Adrenal gland (tissue), 12 donors: ENCODE data around the gene ANXA4. TPM values are rescaled to one million over a fixed set of nuclear protein-coding genes. Genes with fewer than 3 reads are reported as not detected.
A peak's percentile ranks its signal among the peaks of the same experiment; 100 is the strongest.

Experiments used
- DNase-seq, 7 donors: peaks; one replicate each; pipeline ENCODE4 v3.0.0-alpha.2; 2019 to 2020
- H3K27ac ChIP-seq, 5 donors: fragments of 200-600 bp; sonication (generic) in 4 of 5; 1 replicate in 3 of 5; 2 replicates in 2 of 5; pipeline versions ENCODE4 v1.5.1 to v1.8.0; 2016 to 2020; ENCODE audit warnings: mild to moderate bottlenecking in 1 of 5
- H3K27me3 ChIP-seq: fragments of 200-600 bp; 2 replicates; pipeline ENCODE4 v1.8.0; 2021
- H3K36me3 ChIP-seq, 2 donors: fragments of 200-600 bp; replicated peaks in 1 of 2; 1 replicate in 1 of 2; 2 replicates in 1 of 2; pipeline versions ENCODE4 v1.5.1 to v1.8.0; 2018 to 2022
- H3K4me1 ChIP-seq, 2 donors: fragments of 200-600 bp; replicated peaks in 1 of 2; 1 replicate in 1 of 2; 2 replicates in 1 of 2; pipeline versions ENCODE4 v1.5.1 to v1.8.0; 2018 to 2021
- H3K4me3 ChIP-seq, 4 donors: fragments of 200-600 bp; sonication (generic) in 3 of 4; one replicate each; pipeline ENCODE4 v1.5.1; 2016 to 2018
- H3K9me3 ChIP-seq, 3 donors: fragments of 200-600 bp; sonication (generic) in 1 of 3; replicated peaks in 1 of 3; 1 replicate in 2 of 3; 2 replicates in 1 of 3; pipeline versions ENCODE4 v1.5.1 to v1.8.0; 2016 to 2021
- POLR2A ChIP-seq, 2 donors: fragments of 450-650 bp; IDR thresholded peaks; one replicate each; pipeline ENCODE4 v1.6.1; 2017; ENCODE audit warnings: antibody characterized with exemption in 2 of 2, mild to moderate bottlenecking in 2 of 2, moderate library complexity in 1 of 2
- WGBS, 4 donors: extraction: QIAGEN DNeasy Blood & Tissue Kit in 2 of 4; methylation state at CpG; one replicate each; pipeline versions ENCODE4 v1.1.5 to v1.1.7; 2013 to 2017; 5-methylcytosine and 5-hydroxymethylcytosine counted together
- intact Hi-C, 2 donors: fragments of 100-400 bp; cut with DNase I; formaldehyde crosslinking; loops; one replicate each; pipeline versions ENCODE4 v1.14.1 to v1.15.0; 2022 to 2023
- polyA plus RNA-seq, 3 donors: library from polyadenylated mRNA; stranded (reverse); fragments of 200-250 nt in 2 of 3; fragments of 350-450 nt in 1 of 3; fragmentation: Illumina TruSeq in 1 of 3; extraction: RNeasy Lipid Tissue Mini Kit (QIAGEN cat#74804) in 1 of 3; gene quantifications; one replicate each; pipeline ENCODE4 v1.2.3, GENCODE V29; 2013 to 2014
- total RNA-seq, 9 donors: library from RNA; depleted of rRNA in 4 of 9; stranded (reverse); fragments of >200 nt in 4 of 9; fragments of 120-200 nt in 1 of 9; fragmentation: NEBNext Ultra II Directional in 1 of 9; extraction: Animal tissue kit (Norgen Biotek cat#: 25700) in 1 of 9; gene quantifications; one replicate each; pipeline versions ENCODE4 v1.1.0 to v1.2.4, GENCODE V29; 2013 to 2023
- TF ChIP-seq, protein P1 (sequence below), 6 experiments: fragments of 450-650 bp in 4 of 6; fragments of 200-600 bp in 2 of 6; sonication (generic) in 1 of 6; IDR thresholded peaks; 1 replicate in 5 of 6; 2 replicates in 1 of 6; pipeline versions ENCODE4 v1.5.1 to v1.8.0; 2016 to 2021; ENCODE audit warnings: antibody characterized with exemption in 6 of 6, mild to moderate bottlenecking in 2 of 6, moderate library complexity in 1 of 6
- donor health status: healthy with polysubstance abuse.
- donor health status: Bipolar disorder and iron deficiency.
- donor health status: DM: yes; HTN: yes; CAD: no.
- donor health status: DM: no; HTN: no; CAD: no.
- donor health status: DM: no; HTN: no; CAD: no.
- donor health status: DM: yes; HTN: yes; CAD: no.

The ANXA4 gene
- total and polyA plus RNA-seq, 12 donors = 20.6 to 57.4 (median 33.1) TPM

DNA sequence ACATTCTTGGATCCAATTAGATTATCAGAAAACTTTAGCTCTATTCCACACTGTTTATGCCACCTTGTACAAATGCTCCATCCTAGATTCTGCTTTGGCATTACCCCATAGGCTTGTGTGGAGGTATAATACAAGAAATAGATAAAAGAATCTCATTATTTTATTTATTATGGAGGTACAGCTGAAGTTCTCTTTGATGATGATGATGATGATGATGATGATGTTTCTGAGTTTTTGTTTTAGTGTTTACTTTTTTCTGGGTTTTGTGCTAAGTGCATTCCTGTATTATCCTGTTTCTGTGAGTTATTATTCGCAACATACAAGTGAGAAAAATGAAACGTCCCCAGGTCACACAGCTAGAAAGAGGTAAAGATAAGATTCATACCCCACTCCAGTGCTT lies 43.4 kb downstream of the ANXA4 start:
- H3K27me3 ChIP-seq = no peaks in the 10 kb centered on the region
- H3K4me3 ChIP-seq = no peak overlapping the region
- H3K9me3 ChIP-seq = no peaks in the 10 kb centered on the region
- 85 to 100% (median 93%) methylated on average over 2 of the region's 2 CpGs for WGBS, 4 donors
- H3K4me1 ChIP-seq = peaks cover 0 to 18% of the 10 kb centered on the region in 2 donors
- no peak for DNase-seq
- H3K27ac ChIP-seq = no peak overlapping the region
- intact Hi-C loops = no loop called here
- no peaks in the 10 kb centered on the region for H3K36me3 ChIP-seq
- TF ChIP-seq POLR2A (IDR thresholded peaks at IDR 0.05) = no peak

- no peaks in the 10 kb centered on the region for H3K36me3 ChIP-seq
- 88 to 94% (median 90%) methylated on average over 4 of the region's 4 CpGs for WGBS, 4 donors
Measured at GRCh38 chr2:69786052-69786560, 44.2 kb downstream of the ANXA4 start.

GRCh38 chr2:69789175-69789721 lies 47.3 kb downstream of the ANXA4 start:
- intact Hi-C loops = no loop called here
- H3K4me1 ChIP-seq = peaks cover 0 to 14% of the 10 kb centered on the region in 2 donors
- 71 to 81% (median 78%) methylated on average over 7 of the region's 7 CpGs for WGBS, 4 donors
- H3K27me3 ChIP-seq = no peaks in the 10 kb centered on the region
- no peaks in the 10 kb centered on the region for H3K36me3 ChIP-seq
- DNase-seq = peak in 3 of 7 donors; percentile 17 to 59 (median 31)
- TF ChIP-seq POLR2A (IDR thresholded peaks at IDR 0.05) = no peak
- TF ChIP-seq, protein P1, sequence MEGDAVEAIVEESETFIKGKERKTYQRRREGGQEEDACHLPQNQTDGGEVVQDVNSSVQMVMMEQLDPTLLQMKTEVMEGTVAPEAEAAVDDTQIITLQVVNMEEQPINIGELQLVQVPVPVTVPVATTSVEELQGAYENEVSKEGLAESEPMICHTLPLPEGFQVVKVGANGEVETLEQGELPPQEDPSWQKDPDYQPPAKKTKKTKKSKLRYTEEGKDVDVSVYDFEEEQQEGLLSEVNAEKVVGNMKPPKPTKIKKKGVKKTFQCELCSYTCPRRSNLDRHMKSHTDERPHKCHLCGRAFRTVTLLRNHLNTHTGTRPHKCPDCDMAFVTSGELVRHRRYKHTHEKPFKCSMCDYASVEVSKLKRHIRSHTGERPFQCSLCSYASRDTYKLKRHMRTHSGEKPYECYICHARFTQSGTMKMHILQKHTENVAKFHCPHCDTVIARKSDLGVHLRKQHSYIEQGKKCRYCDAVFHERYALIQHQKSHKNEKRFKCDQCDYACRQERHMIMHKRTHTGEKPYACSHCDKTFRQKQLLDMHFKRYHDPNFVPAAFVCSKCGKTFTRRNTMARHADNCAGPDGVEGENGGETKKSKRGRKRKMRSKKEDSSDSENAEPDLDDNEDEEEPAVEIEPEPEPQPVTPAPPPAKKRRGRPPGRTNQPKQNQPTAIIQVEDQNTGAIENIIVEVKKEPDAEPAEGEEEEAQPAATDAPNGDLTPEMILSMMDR (IDR thresholded peaks at IDR 0.05) = no peak
- H3K9me3 ChIP-seq = no peaks in the 10 kb centered on the region
- peak overlapping the region in 2 of 5 donors; percentile 44 to 66 for H3K27ac ChIP-seq
- no peak overlapping the region for H3K4me3 ChIP-seq

More at GRCh38 chr2:69786052-69786560, 44.2 kb downstream of the ANXA4 start:
- H3K4me3 ChIP-seq = no peak overlapping the region
- DNase-seq = no peak
- peaks cover 0 to 19% of the 10 kb centered on the region in 2 donors for H3K4me1 ChIP-seq
- intact Hi-C loops = no loop called here
- H3K27me3 ChIP-seq = no peaks in the 10 kb centered on the region
- TF ChIP-seq POLR2A (IDR thresholded peaks at IDR 0.05) = no peak
- TF ChIP-seq, protein P1 (IDR thresholded peaks at IDR 0.05) = no peak
- no peaks in the 10 kb centered on the region for H3K9me3 ChIP-seq
- H3K27ac ChIP-seq = no peak overlapping the region

GRCh38 chr2:69789772-69790600 lies 48.1 kb downstream of the ANXA4 start:
- DNase-seq = no peak
- H3K36me3 ChIP-seq = no peaks in the 10 kb centered on the region
- no peaks in the 10 kb centered on the region for H3K9me3 ChIP-seq
- H3K4me3 ChIP-seq = no peak overlapping the region
- H3K4me1 ChIP-seq = peaks cover 0 to 14% of the 10 kb centered on the region in 2 donors
- H3K27ac ChIP-seq = peak overlapping the region in 2 of 5 donors; percentile 44 to 66
- intact Hi-C loops = no loop called here
- no peaks in the 10 kb centered on the region for H3K27me3 ChIP-seq
- TF ChIP-seq POLR2A (IDR thresholded peaks at IDR 0.05) = no peak
- 56 to 83% (median 66%) methylated on average over 7 of the region's 7 CpGs for WGBS, 4 donors

DNA sequence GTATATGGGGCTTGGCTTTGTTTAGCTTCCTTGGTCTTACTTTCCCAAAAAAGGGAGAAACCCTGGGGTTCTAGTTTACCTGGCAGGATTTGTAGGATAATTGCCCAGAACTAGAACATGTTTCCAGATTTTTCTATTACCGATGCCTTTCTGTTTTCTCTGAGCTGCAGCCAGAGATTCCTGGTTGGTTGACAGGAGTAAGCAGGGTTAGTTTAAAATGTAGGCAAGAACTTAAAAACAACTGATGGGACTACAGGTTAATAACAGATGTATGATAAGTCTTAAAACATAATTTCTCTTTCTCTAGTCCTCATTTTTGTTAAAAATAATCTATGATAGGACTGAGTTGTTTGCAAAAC lies 48.6 kb downstream of the ANXA4 start:
- peak overlapping the region in 1 of 5 donors; percentile 44 for H3K27ac ChIP-seq
- TF ChIP-seq, protein P1 (IDR thresholded peaks at IDR 0.05) = no peak
- no peak for TF ChIP-seq POLR2A (IDR thresholded peaks at IDR 0.05)
- no peaks in the 10 kb centered on the region for H3K27me3 ChIP-seq
- no peaks in the 10 kb centered on the region for H3K36me3 ChIP-seq
- no peak overlapping the region for H3K4me3 ChIP-seq
- intact Hi-C loops = no loop called here
- WGBS, 4 donors = 63 to 76% (median 70%) methylated on average over 1 of the region's 1 CpG
- no peak for DNase-seq
- H3K9me3 ChIP-seq = no peaks in the 10 kb centered on the region
- peaks cover 0 to 14% of the 10 kb centered on the region in 2 donors for H3K4me1 ChIP-seq
